HG03159 (cell line): ENCODE results near the gene SLC39A13.

Experiments used
- ATAC-seq: cut with Tn5 transposase; IDR thresholded peaks from one replicate; pipeline ENCODE4 v1.9.1; 2021; ENCODE audit warnings: mild to moderate bottlenecking, moderate library complexity; ENCODE audit not compliant: unreplicated experiment

The SLC39A13 gene

GRCh38 chr11:47407746-47408590 lies at the start of gene SLC39A13:
Gene SLC39A13 (plus strand): TSS chr11:47408590. CDS start chr11:47410095, 1,505 bp downstream.
- ATAC-seq = peak; percentile 82

GRCh38 chr11:47358731-47359051 lies 49.7 kb upstream of the SLC39A13 start:
- no peak for ATAC-seq

DNA sequence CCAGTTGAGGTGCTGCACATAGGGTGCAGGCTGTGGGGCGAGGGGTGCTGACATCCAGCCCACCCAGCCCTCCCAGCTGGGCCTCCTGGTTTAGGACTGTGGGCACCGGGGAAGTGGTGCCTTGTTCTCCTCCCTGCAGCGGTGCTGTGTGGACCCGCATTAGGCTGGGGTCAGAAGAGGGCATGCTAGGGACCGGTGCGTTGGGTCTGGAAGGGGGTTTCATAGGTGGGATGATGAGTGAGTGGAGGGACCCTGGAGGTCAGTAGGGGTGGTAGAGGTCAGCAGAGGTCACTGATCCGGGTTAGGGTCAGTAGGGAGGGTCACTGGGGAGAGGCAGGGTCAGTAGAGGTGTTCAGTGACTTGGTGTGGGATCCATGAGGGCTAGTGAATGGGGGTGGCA lies 49.2 kb upstream of the SLC39A13 start:
- no peak for ATAC-seq

GRCh38 chr11:47359586-47359985 lies 48.8 kb upstream of the SLC39A13 start:
- ATAC-seq = no peak

DNA sequence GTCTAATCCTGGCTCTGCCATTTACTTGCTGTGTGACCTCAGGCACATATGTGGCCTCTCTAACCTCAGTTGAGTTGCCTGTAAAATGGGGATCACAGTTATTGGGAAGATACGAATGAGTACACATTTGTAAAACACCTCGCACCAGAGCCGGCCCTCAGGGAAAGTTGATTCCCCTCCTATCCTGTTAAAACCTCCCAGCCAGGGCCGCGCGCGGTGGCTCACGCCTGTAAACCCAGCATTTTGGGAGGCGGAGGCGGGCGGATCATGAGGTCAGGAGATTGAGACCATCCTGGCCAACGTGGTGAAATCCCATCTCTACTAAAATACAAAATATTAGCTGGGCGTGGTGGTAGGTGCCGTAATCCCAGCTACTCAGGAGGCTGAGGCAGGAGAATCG lies 48.0 kb upstream of the SLC39A13 start:
- ATAC-seq = no peak

DNA sequence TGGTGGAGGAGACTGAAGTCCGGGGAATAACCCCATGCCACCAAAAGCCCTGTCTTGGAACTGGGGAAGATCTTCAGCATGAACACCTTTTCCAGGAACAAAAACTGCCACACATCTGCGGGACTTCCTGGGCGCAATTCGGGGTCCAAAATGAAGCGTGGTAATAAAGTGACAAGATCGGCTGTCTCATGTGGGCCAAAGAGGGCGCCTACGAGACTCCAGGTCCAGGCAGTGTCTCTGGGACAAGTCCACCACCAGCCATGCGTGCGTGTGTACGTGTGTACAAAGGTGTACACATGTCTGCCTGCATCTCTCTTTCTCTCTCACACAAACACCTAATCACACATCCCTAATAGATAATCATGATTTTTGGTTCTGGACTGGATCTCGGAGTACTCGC lies 47.0 kb upstream of the SLC39A13 start:
- no peak for ATAC-seq

DNA sequence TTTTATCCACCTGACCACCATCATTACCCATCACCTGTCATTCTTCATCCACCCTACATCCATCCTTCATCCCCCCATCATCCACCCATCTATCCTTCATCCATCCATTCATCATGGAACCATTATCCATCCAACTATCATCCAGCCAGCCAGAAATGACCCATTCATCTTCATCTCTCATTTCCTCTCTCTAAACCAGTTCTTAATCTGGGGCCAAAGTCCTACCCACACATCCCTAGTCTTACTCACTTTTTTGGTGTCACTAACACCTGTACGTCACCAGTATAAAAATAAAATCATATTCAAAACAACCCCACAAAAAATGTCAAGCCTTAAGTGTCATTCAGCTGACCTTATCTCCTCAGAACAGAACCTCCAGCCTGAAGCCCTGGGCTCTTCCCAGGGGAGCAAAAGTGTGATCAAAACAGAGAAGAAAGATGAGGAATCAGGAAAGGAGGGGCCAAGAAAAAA lies 42.3 kb upstream of the SLC39A13 start:
- no peak for ATAC-seq

DNA sequence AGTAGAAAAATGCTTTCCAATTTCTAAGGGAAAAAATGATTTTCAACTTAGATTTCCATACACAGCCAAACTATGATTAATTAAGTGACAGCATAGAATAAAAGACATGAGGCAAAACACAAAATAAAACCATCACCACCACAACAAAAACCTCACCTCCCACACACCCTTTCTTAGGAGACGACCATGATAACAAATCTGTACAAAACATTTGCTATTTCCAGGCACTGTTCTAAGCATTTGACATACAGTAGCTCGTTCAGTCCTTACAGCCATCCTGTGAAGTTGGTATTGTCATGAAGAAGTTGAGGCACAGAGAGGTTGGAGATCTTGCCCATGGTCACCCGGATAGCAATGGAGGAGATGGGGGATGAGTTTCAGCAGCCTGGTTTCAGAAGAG lies 38.7 kb upstream of the SLC39A13 start:
- no peak for ATAC-seq

DNA sequence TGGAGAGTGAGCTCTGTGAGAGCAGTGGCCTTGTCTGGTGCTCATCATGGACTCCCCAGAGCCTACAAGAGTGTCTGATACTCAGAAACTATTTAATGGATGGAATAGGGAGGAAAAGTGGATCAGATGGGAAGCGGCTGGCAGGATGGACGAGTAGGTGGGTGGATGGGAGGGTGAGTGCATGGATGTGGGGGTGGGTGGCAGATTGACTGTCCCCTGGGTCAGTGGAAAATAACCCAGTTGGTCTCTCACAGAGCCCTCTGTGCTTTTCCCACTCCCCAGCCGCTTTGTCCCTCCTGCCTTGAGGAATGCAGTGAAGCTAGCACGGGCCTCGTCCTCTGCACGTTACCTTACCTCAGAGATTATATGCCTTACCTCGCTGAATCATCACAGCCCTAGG lies 36.0 kb upstream of the SLC39A13 start:
- no peak for ATAC-seq

GRCh38 chr11:47373876-47374719 lies 34.3 kb upstream of the SLC39A13 start:
- ATAC-seq = no peak

GRCh38 chr11:47374720-47375019 lies 33.7 kb upstream of the SLC39A13 start:
- no peak for ATAC-seq

- ATAC-seq = no peak
Observed at GRCh38 chr11:47375020-47375419, 33.4 kb upstream of the SLC39A13 start.

- ATAC-seq = no peak
Observed at GRCh38 chr11:47375546-47376085, 32.8 kb upstream of the SLC39A13 start.

- ATAC-seq = no peak
Observed at GRCh38 chr11:47376107-47376524, 32.3 kb upstream of the SLC39A13 start.

GRCh38 chr11:47376525-47377371 lies 31.6 kb upstream of the SLC39A13 start:
- peak; percentile 38 for ATAC-seq

DNA sequence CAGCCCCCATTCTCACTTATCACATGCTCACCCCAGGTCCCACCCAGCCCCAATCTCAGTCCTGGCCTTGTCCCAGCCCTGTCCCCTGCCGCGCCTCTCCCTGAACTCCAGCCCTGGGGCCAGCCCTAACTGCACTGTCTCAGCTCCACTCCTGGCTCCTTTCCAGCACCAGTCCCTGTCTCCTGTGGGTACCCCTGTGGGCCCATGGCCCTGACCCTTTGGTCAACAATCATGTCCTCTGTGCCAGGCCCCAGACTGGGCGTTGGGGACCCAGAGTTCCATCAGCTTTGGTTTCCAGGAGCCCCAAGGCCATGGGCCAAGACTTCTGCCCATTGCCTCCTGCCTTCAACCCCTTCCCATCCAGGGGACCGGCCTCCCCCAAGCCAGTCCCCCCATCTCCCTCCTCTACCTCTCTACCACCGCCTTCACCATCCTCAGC lies 30.8 kb upstream of the SLC39A13 start:
- peak; percentile 10 for ATAC-seq

DNA sequence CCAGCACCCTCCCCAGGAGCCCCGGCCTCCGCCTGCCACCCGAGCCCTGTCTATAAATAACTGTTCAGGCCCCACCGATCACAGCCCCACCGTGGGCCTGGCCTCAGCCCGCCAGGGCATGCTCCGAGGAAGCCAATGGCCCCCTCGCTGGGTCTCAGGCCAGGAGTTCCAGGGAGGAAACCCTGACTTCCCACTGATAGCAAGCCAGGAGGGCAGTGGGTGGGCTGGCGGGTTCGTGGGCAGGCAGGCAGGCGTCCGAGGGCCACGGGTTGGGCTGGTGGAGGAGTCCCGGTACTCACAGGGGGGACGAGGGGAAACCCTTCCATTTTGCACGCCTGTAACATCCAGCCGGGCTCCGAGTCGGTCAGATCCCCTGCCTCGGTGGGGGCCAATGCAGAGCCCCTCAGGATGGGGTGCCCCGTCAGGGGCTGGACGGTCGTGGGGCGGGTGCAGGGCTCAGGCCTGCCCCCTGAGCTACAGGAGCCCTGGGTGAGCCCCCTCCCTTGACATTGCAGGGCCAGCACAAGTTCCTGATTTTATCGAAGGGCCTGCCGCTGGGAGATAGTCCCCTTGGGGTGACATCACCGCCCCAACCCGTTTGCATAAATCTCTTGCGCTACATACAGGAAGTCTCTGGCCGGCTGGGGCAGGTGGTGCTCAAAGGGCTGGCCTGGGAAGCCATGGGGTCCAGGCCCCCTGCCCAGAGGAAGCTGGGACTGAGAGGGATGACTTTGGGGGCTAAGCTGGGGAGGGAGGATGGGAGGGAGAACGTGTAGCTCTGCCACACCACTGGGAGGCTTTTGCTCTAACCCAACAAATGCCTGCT lies 30.2 kb upstream of the SLC39A13 start, which contains the start of gene SPI1:
SPI1 (minus strand) TSS at position 538 of the 826 bp plus-strand sequence; CDS start at position 344, 194 bp downstream.
- peak; percentile 79 for ATAC-seq

DNA sequence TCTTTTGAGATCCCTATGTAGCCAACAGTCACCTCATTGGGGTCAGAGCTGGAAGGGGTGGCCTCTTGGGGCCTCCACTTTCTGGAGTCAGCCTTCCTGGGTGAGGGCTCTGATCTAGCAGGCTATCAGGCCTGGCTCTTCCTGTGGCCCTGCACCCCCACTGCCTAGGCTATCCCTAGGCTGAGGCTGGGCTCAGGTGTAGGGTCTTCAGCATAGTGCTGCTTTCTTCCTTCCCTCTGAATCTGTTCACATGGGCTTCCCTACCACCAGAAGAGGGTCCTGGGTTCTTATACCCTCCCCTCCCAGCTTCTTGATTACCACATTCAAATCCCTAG lies 29.6 kb upstream of the SLC39A13 start:
- ATAC-seq = peak; percentile 14

GRCh38 chr11:47379317-47379716 lies 29.1 kb upstream of the SLC39A13 start:
- ATAC-seq = no peak

DNA sequence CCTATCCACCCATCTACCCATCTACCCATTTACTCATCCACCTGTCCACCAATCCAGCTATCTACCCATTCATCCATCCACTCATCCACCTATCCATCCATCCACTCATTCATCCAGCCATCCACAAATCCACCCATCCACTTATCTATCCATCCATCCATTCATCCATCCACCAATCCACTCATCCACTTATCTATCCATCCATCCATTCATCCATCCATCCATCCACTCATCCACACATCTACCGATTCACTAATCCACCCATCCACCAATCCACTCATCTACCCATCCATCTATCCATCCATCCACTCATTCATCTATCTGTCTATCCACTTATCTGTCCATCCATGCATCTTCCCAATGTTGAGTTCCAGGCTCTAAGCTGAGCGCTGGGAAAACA lies 28.3 kb upstream of the SLC39A13 start:
- ATAC-seq = no peak
